Activated CD8-positive, alpha-beta memory T cell treated with anti-CD3 and anti-CD28 coated beads for 4 hours (primary cell): ENCODE results near the gene BANF2.

Experiments used
- DNase-seq, 2 donors: peaks; one replicate each; pipeline ENCODE4 v3.0.0-alpha.2; 2020; ENCODE audit warnings: low read depth in 2 of 2

BANF2 gene

GRCh38 chr20:17664025-17664633, 35.6 kb upstream of the BANF2 start:
- no peak for DNase-seq

GRCh38 chr20:17665756-17666155, 34.0 kb upstream of the BANF2 start:
- DNase-seq = no peak

GRCh38 chr20:17666481-17666880, 33.3 kb upstream of the BANF2 start:
- no peak for DNase-seq

- no peak for DNase-seq
Observed at GRCh38 chr20:17667445-17667844, 32.3 kb upstream of the BANF2 start.

- DNase-seq = no peak
Observed at GRCh38 chr20:17668432-17668831, 31.3 kb upstream of the BANF2 start.

GRCh38 chr20:17669306-17669931, 30.3 kb upstream of the BANF2 start:
- DNase-seq = no peak

- DNase-seq = no peak
Observed at GRCh38 chr20:17671011-17671410, 28.8 kb upstream of the BANF2 start.

- DNase-seq = no peak
Observed at GRCh38 chr20:17671565-17671964, 28.2 kb upstream of the BANF2 start.

- DNase-seq = no peak
Observed at GRCh38 chr20:17673084-17673483, 26.7 kb upstream of the BANF2 start.

- DNase-seq = no peak
Observed at GRCh38 chr20:17674722-17675518, 24.8 kb upstream of the BANF2 start.

GRCh38 chr20:17675519-17676377, 24.0 kb upstream of the BANF2 start:
- no peak for DNase-seq

GRCh38 chr20:17676378-17676759, 23.4 kb upstream of the BANF2 start:
- no peak for DNase-seq

GRCh38 chr20:17676942-17677341, 22.8 kb upstream of the BANF2 start:
- no peak for DNase-seq

GRCh38 chr20:17678295-17678694, 21.5 kb upstream of the BANF2 start:
- DNase-seq = no peak

- no peak for DNase-seq
Observed at GRCh38 chr20:17678886-17679285, 20.9 kb upstream of the BANF2 start.

- DNase-seq = no peak
Observed at GRCh38 chr20:17679941-17680835, 19.6 kb upstream of the BANF2 start.

- DNase-seq = peak; percentile 51 to 59
Observed at GRCh38 chr20:17680836-17681725, 18.7 kb upstream of the BANF2 start.

GRCh38 chr20:17681726-17682102, 18.1 kb upstream of the BANF2 start:
- DNase-seq = no peak

- peak; percentile 88 to 93 for DNase-seq
Observed at GRCh38 chr20:17682103-17682888, 17.5 kb upstream of the BANF2 start, which contains the start of gene RRBP1. RRBP1 (minus strand) TSS chr20:17682242; CDS start chr20:17660507, 21,735 bp downstream.
